Keratinocyte (primary cell): ENCODE measurements around the gene CALML3.

Source experiments
- CTCF ChIP-seq, 3 experiments: IDR thresholded peaks in 1 of 3; conservative IDR thresholded peaks in 1 of 3; optimal IDR thresholded peaks in 1 of 3; 2 replicates in 2 of 3; 3 replicates in 1 of 3; pipeline versions ENCODE3 to v1.5.1; 2011; ENCODE audit warnings: low read length in 3 of 3, mild to moderate bottlenecking in 3 of 3, moderate library complexity in 2 of 3, control low read depth in 1 of 3, inconsistent platforms in 1 of 3; ENCODE audit not compliant: insufficient read depth in 2 of 3; ENCODE audit errors: extremely low read depth in 1 of 3
- EZH2 ChIP-seq: IDR thresholded peaks from one replicate; pipeline ENCODE4 v1.6.1; 2012; ENCODE audit warnings: inconsistent platforms, mild to moderate bottlenecking, low read length, moderate library complexity

- no peak for TF ChIP-seq CTCF (optimal IDR thresholded peaks at IDR 0.05 in 1 of 3, IDR thresholded peaks at IDR 0.05 in 1 of 3, conservative IDR thresholded peaks at IDR 0.05 in 1 of 3; ENCODE audit: extremely low read depth in 1 of 3, insufficient read depth in 2 of 3, low read length in 3 of 3)
- TF ChIP-seq EZH2 = no peak
Observed at GRCh38 chr10:5497289-5497688, 27.5 kb upstream of the CALML3 start.
